ENCODE measurements around the gene PDS5A.

PDS5A gene

GRCh38 chr4:39970671-39971640, 6.8 kb downstream of the PDS5A start:
- TF ChIP-seq REST (IDR thresholded peaks at IDR 0.05; ENCODE audit: insufficient read depth in 1 of 2, low read depth in 2 of 2, low read length in 2 of 2) (no peak), POLR2AphosphoS5 (IDR thresholded peaks at IDR 0.05; ENCODE audit: low read depth, low read length) (no peak), FOXP2 (optimal IDR thresholded peaks at IDR 0.05; ENCODE audit: borderline replicate concordance, extremely low read depth, extremely low read length, insufficient read depth) (no peak), TAF1 (IDR thresholded peaks at IDR 0.05; ENCODE audit: borderline replicate concordance, insufficient read depth, low read length) (no peak), SIN3A (IDR thresholded peaks at IDR 0.05; ENCODE audit: borderline replicate concordance, insufficient read depth, low read length) (no peak)

GRCh38 chr4:39963656-39964055, 14.1 kb downstream of the PDS5A start:
- TF ChIP-seq REST (IDR thresholded peaks at IDR 0.05; ENCODE audit: insufficient read depth in 1 of 2, low read depth in 2 of 2, low read length in 2 of 2) (no peak), TAF1 (IDR thresholded peaks at IDR 0.05; ENCODE audit: borderline replicate concordance, insufficient read depth, low read length) (no peak), FOXP2 (optimal IDR thresholded peaks at IDR 0.05; ENCODE audit: borderline replicate concordance, extremely low read depth, extremely low read length, insufficient read depth) (no peak), POLR2AphosphoS5 (IDR thresholded peaks at IDR 0.05; ENCODE audit: low read depth, low read length) (no peak), SIN3A (IDR thresholded peaks at IDR 0.05; ENCODE audit: borderline replicate concordance, insufficient read depth, low read length) (no peak)

DNA sequence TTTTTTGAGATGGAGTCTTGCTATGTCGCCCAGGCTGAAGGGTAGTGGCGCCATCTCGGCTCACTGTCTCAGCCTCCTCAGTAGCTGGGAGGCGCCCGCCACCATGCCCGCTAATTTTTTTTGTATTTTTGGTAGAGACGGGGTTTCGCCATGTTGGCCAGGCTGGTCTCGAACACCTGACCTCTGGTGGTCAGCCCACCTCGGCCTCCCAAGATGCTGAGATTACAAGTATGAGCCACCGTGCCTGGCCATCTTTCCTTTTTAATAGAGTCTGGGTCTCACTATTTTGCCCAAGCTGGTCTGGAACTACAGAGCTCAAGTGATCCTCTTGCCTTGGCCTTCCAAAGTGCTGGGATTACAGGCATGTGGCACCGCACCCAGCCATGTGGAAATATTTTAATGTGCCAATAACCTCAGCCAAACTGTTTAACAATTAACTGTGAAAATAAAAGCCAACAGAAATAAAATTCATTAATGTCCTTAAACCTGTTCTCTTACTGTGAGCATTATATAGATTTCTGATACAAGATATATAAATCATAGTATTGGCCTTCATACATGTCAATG, 16.3 kb downstream of the PDS5A start:
- TF ChIP-seq POLR2AphosphoS5 (IDR thresholded peaks at IDR 0.05; ENCODE audit: low read depth, low read length) (no peak), SIN3A (IDR thresholded peaks at IDR 0.05; ENCODE audit: borderline replicate concordance, insufficient read depth, low read length) (no peak), REST (IDR thresholded peaks at IDR 0.05; ENCODE audit: insufficient read depth in 1 of 2, low read depth in 2 of 2, low read length in 2 of 2) (no peak), FOXP2 (optimal IDR thresholded peaks at IDR 0.05; ENCODE audit: borderline replicate concordance, extremely low read depth, extremely low read length, insufficient read depth) (no peak), TAF1 (IDR thresholded peaks at IDR 0.05; ENCODE audit: borderline replicate concordance, insufficient read depth, low read length) (no peak)

DNA sequence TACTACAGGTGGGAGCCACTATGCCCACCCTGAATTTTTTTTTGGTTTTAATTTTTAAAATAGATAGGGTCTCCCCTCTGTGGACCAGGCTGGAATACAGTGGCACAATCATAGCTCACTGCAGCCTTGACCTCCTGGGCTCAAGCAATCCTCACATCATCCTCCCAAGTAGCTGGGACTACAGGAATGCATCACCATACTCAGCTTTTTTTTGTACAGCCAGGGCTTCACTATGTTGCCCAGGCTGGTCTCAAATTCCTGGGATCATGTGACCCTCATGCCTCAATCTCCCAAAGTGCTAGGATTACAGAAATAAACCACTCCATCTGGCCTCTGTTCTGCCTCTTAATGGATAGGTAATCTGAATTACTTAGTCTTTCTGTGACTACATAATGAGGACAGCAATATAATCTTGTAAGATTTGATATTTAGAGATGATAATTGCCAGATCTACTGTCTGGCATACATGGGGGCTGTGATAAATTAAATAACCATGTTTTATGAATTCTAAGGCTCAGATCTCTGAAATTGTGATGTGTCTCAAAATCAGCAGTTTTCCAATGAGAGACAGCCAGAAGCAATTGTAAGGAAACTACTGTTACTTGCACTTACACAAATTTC, 26.7 kb downstream of the PDS5A start:
- TF ChIP-seq TAF1 (IDR thresholded peaks at IDR 0.05; ENCODE audit: borderline replicate concordance, insufficient read depth, low read length) (no peak), SIN3A (IDR thresholded peaks at IDR 0.05; ENCODE audit: borderline replicate concordance, insufficient read depth, low read length) (no peak), REST (IDR thresholded peaks at IDR 0.05; ENCODE audit: insufficient read depth in 1 of 2, low read depth in 2 of 2, low read length in 2 of 2) (no peak), FOXP2 (optimal IDR thresholded peaks at IDR 0.05; ENCODE audit: borderline replicate concordance, extremely low read depth, extremely low read length, insufficient read depth) (no peak), POLR2AphosphoS5 (IDR thresholded peaks at IDR 0.05; ENCODE audit: low read depth, low read length) (no peak)

Data from PFSK-1 (cell line).